WTC11 (cell line): ENCODE results near the gene MAST4. TPM values are rescaled to one million over a fixed set of nuclear protein-coding genes. Genes with fewer than 3 reads are reported as not detected.

Experiments used
- ATAC-seq: fragments of 200-7000 bp; cut with Tn5 transposase; 2 replicates; pipeline ENCODE4 v1.10.0; 2021; ENCODE audit warnings: mild to moderate bottlenecking, moderate library complexity
- CTCF ChIA-PET: fragments of 300-600 bp; sonication (Branson Sonifier 250); formaldehyde crosslinking; loops from one replicate; lab custom pipeline; 2021; ENCODE audit warnings: antibody characterized with exemption; lab: Charles Lee
- POLR2A ChIA-PET: fragments of 350-600 bp; sonication (Branson Sonifier 250); formaldehyde crosslinking; loops from one replicate; lab custom pipeline; 2021; ENCODE audit warnings: antibody characterized with exemption; lab: Charles Lee
- DNase-seq: peaks from one replicate; pipeline ENCODE4 v3.0.0; 2021; ENCODE audit warnings: low spot score
- H3K27ac Mint-ChIP-seq: 2 replicates; pipeline ENCODE4 v1.8.0; 2021; ENCODE audit warnings: mixed read lengths
- H3K27me3 Mint-ChIP-seq: 2 replicates; pipeline ENCODE4 v1.8.0; 2021; ENCODE audit warnings: low read depth, mild to moderate bottlenecking, moderate library complexity, mixed read lengths
- H3K36me3 Mint-ChIP-seq: 2 replicates; pipeline ENCODE4 v1.8.0; 2021; ENCODE audit warnings: mixed read lengths
- H3K4me1 Mint-ChIP-seq: 2 replicates; pipeline ENCODE4 v1.8.0; 2022; ENCODE audit warnings: mixed read lengths
- H3K4me3 Mint-ChIP-seq: 2 replicates; pipeline ENCODE4 v1.8.0; 2021; ENCODE audit warnings: mild to moderate bottlenecking, moderate library complexity, mixed read lengths
- H3K9me3 Mint-ChIP-seq: 2 replicates; pipeline ENCODE4 v1.8.0; 2021; ENCODE audit warnings: mixed read lengths
- ATF3 ChIP-seq: sonication (generic); formaldehyde crosslinking; conservative IDR thresholded peaks from 2 replicates; pipeline ENCODE4 v1.8.1; 2022; ENCODE audit warnings: mild to moderate bottlenecking, missing genetic modification reagents
- ELF4 ChIP-seq: sonication (generic); formaldehyde crosslinking; IDR thresholded peaks from 2 replicates; pipeline ENCODE4 v1.8.1; 2022; ENCODE audit warnings: low read depth, mild to moderate bottlenecking, moderate library complexity, missing genetic modification reagents
- FOXP4 ChIP-seq: sonication (generic); formaldehyde crosslinking; IDR thresholded peaks from 2 replicates; pipeline ENCODE4 v1.8.0; 2022; ENCODE audit warnings: mild to moderate bottlenecking, missing genetic modification reagents
- HMGXB4 ChIP-seq: sonication (generic); formaldehyde crosslinking; IDR thresholded peaks from 2 replicates; pipeline ENCODE4 v1.8.1; 2023; ENCODE audit warnings: mild to moderate bottlenecking, moderate library complexity, missing genetic modification reagents
- JAZF1 ChIP-seq: fragments of 250-450 bp; sonication (Bioruptor Pico); IDR thresholded peaks from 2 replicates; pipeline ENCODE4 v1.9.0; 2021; ENCODE audit warnings: moderate library complexity, mild to moderate bottlenecking, inconsistent platforms
- JUN ChIP-seq: sonication (generic); formaldehyde crosslinking; IDR thresholded peaks from 2 replicates; pipeline ENCODE4 v1.8.0; 2023; ENCODE audit warnings: mild to moderate bottlenecking, missing genetic modification reagents
- KAT7 ChIP-seq: sonication (generic); formaldehyde crosslinking; IDR thresholded peaks from 2 replicates; pipeline ENCODE4 v1.8.1; 2023; ENCODE audit warnings: missing genetic modification reagents, mild to moderate bottlenecking, borderline replicate concordance
- NFATC4 ChIP-seq: fragments of 250-450 bp; sonication (Bioruptor Pico); IDR thresholded peaks from 2 replicates; pipeline ENCODE4 v1.9.0; 2021; ENCODE audit warnings: mild to moderate bottlenecking
- OVOL2 ChIP-seq: fragments of 250-450 bp; sonication (Bioruptor Pico); IDR thresholded peaks from 2 replicates; pipeline ENCODE4 v1.9.0; 2021; ENCODE audit warnings: mild to moderate bottlenecking, borderline replicate concordance
- PREB ChIP-seq: sonication (generic); formaldehyde crosslinking; IDR thresholded peaks from 2 replicates; pipeline ENCODE4 v1.8.1; 2022; ENCODE audit warnings: mild to moderate bottlenecking, missing genetic modification reagents, moderate library complexity, borderline replicate concordance
- RORB ChIP-seq: fragments of 250-450 bp; sonication (Bioruptor Pico); IDR thresholded peaks from 2 replicates; pipeline ENCODE4 v1.9.0; 2021; ENCODE audit warnings: mild to moderate bottlenecking
- SMAD3 ChIP-seq: sonication (generic); formaldehyde crosslinking; IDR thresholded peaks from 2 replicates; pipeline ENCODE4 v1.8.0; 2022; ENCODE audit warnings: missing genetic modification reagents, mild to moderate bottlenecking, borderline replicate concordance
- SOX15 ChIP-seq: fragments of 250-450 bp; sonication (Bioruptor Pico); IDR thresholded peaks from 2 replicates; pipeline ENCODE4 v1.9.0; 2021; ENCODE audit warnings: mild to moderate bottlenecking
- TEAD4 ChIP-seq: sonication (generic); formaldehyde crosslinking; IDR thresholded peaks from 2 replicates; pipeline ENCODE4 v1.8.0; 2022; ENCODE audit warnings: mild to moderate bottlenecking, missing genetic modification reagents
- TP53 ChIP-seq: sonication (generic); formaldehyde crosslinking; IDR thresholded peaks from 2 replicates; pipeline ENCODE4 v1.8.1; 2023; ENCODE audit warnings: mild to moderate bottlenecking, missing genetic modification reagents
- ZNF232 ChIP-seq: sonication (generic); formaldehyde crosslinking; IDR thresholded peaks from 2 replicates; pipeline ENCODE4 v1.8.0; 2022; ENCODE audit warnings: mild to moderate bottlenecking, missing genetic modification reagents
- ZNF396 ChIP-seq: fragments of 250-450 bp; sonication (Bioruptor Pico); IDR thresholded peaks from 2 replicates; pipeline ENCODE4 v1.8.0; 2021; ENCODE audit warnings: mild to moderate bottlenecking, moderate library complexity, borderline replicate concordance
- ZNF671 ChIP-seq: fragments of 250-450 bp; sonication (Bioruptor Pico); IDR thresholded peaks from 2 replicates; pipeline ENCODE4 v1.8.0; 2021; ENCODE audit warnings: mild to moderate bottlenecking
- total RNA-seq: library from RNA; stranded (reverse); gene quantifications from 3 replicates; pipeline ENCODE4 v1.2.3, GENCODE V29; 2021

MAST4 gene
- total RNA-seq, 1 experiment from 2014 or later = 8.0 TPM

- ATAC-seq (no peak), DNase-seq (no peak)
- Mint-ChIP-seq H3K4me1 (peaks cover 32% of the 10 kb centered on the region), H3K27ac (no peak overlapping the region), H3K4me3 (no peak overlapping the region), H3K27me3 (no peaks in the 10 kb centered on the region), H3K36me3 (no peaks in the 10 kb centered on the region), H3K9me3 (no peaks in the 10 kb centered on the region)
- CTCF ChIA-PET = no interaction called here
- no peak for TF ChIP-seq ATF3 (CRISPR knock-in tag)
- TF ChIP-seq JAZF1 (CRISPR knock-in tag) = no peak
- no peak for TF ChIP-seq ZNF671
- POLR2A ChIA-PET = no interaction called here
Observed at GRCh38 chr5:67063791-67064190, 467.6 kb downstream of the MAST4 start.

- DNase-seq (no peak), ATAC-seq (no peak)
- H3K27ac Mint-ChIP-seq = no peak overlapping the region
- H3K36me3 Mint-ChIP-seq = no peaks in the 10 kb centered on the region
- no peaks in the 10 kb centered on the region for H3K9me3 Mint-ChIP-seq
- ChIA-PET POLR2A (no interaction called here), CTCF (no interaction called here)
- no peak overlapping the region for H3K4me3 Mint-ChIP-seq
- no peak for TF ChIP-seq JUN (CRISPR knock-in tag)
- no peak for TF ChIP-seq RORB (CRISPR knock-in tag)
- TF ChIP-seq SOX15 (CRISPR knock-in tag) = no peak
- no peak for TF ChIP-seq ZNF232 (CRISPR knock-in tag)
- TF ChIP-seq OVOL2 (CRISPR knock-in tag) = no peak
- no peak for TF ChIP-seq TP53 (CRISPR knock-in tag)
- no peak for TF ChIP-seq NFATC4
- no peak for TF ChIP-seq PREB (CRISPR knock-in tag)
- no peak for TF ChIP-seq SMAD3 (CRISPR knock-in tag)
- TF ChIP-seq KAT7 (CRISPR knock-in tag) = no peak
- TF ChIP-seq ZNF396 (CRISPR knock-in tag) = no peak
- no peak for TF ChIP-seq FOXP4 (CRISPR knock-in tag)
- no peak for TF ChIP-seq ELF4 (CRISPR knock-in tag)
- H3K27me3 Mint-ChIP-seq = no peaks in the 10 kb centered on the region
- H3K4me1 Mint-ChIP-seq = peaks cover 32% of the 10 kb centered on the region
Observed at GRCh38 chr5:67065237-67065636, 469.0 kb downstream of the MAST4 start.

- H3K4me1 Mint-ChIP-seq = peaks cover 36% of the 10 kb centered on the region
- H3K4me3 Mint-ChIP-seq = no peak overlapping the region
- CTCF ChIA-PET = no interaction called here
- POLR2A ChIA-PET = no interaction called here
- H3K36me3 Mint-ChIP-seq = no peaks in the 10 kb centered on the region
- TF ChIP-seq TEAD4 = no peak
- no peak for TF ChIP-seq SOX15 (CRISPR knock-in tag)
- no peak for TF ChIP-seq HMGXB4 (CRISPR knock-in tag)
- no peaks in the 10 kb centered on the region for H3K9me3 Mint-ChIP-seq
- no peaks in the 10 kb centered on the region for H3K27me3 Mint-ChIP-seq
- no peak overlapping the region for H3K27ac Mint-ChIP-seq
- ATAC-seq (no peak), DNase-seq (no peak)
Observed at GRCh38 chr5:67065696-67066095, 469.5 kb downstream of the MAST4 start.
